ENCODE data around the gene TRPM2.

- TF ChIP-seq, protein P1, sequence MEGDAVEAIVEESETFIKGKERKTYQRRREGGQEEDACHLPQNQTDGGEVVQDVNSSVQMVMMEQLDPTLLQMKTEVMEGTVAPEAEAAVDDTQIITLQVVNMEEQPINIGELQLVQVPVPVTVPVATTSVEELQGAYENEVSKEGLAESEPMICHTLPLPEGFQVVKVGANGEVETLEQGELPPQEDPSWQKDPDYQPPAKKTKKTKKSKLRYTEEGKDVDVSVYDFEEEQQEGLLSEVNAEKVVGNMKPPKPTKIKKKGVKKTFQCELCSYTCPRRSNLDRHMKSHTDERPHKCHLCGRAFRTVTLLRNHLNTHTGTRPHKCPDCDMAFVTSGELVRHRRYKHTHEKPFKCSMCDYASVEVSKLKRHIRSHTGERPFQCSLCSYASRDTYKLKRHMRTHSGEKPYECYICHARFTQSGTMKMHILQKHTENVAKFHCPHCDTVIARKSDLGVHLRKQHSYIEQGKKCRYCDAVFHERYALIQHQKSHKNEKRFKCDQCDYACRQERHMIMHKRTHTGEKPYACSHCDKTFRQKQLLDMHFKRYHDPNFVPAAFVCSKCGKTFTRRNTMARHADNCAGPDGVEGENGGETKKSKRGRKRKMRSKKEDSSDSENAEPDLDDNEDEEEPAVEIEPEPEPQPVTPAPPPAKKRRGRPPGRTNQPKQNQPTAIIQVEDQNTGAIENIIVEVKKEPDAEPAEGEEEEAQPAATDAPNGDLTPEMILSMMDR (IDR thresholded peaks at IDR 0.05): no peak
- no peak for TF ChIP-seq POLR2A (IDR thresholded peaks at IDR 0.05)
These were observed 110.9 kb downstream of the TRPM2 start for GRCh38 chr21:44464351-44464750.

All from esophagus squamous epithelium (tissue), 4 donors.